Esophagus squamous epithelium (tissue), 5 donors: ENCODE data around the gene NGDN. TPM values are rescaled to one million over a fixed set of nuclear protein-coding genes. Genes with fewer than 3 reads are reported as not detected.

ENCODE experiments used
- DNase-seq: peaks from one replicate; lab custom pipeline; 2025; lab: John Stamatoyannopoulos, UW
- H3K27ac ChIP-seq, 4 donors: fragments of 200-600 bp; sonication (generic); one replicate each; pipeline ENCODE4 v1.5.1; 2016 to 2019; ENCODE audit warnings: mild to moderate bottlenecking in 1 of 4
- H3K27me3 ChIP-seq, 4 donors: fragments of 200-600 bp; sonication (generic); 1 replicate in 3 of 4; 2 replicates in 1 of 4; pipeline versions ENCODE4 v1.5.1 to v1.6.0; 2017 to 2021; ENCODE audit warnings: antibody characterized with exemption in 1 of 4
- H3K36me3 ChIP-seq, 3 donors: fragments of 200-600 bp; sonication (generic); one replicate each; pipeline ENCODE4 v1.5.1; 2016 to 2019
- H3K4me1 ChIP-seq, 3 donors: fragments of 200-600 bp; sonication (generic); one replicate each; pipeline ENCODE4 v1.5.1; 2017 to 2019
- H3K4me3 ChIP-seq, 4 donors: fragments of 200-600 bp; sonication (generic); 1 replicate in 3 of 4; 2 replicates in 1 of 4; pipeline ENCODE4 v1.5.1; 2016 to 2019; ENCODE audit warnings: mild to moderate bottlenecking in 2 of 4, moderate library complexity in 1 of 4
- H3K9me3 ChIP-seq, 3 donors: fragments of 200-600 bp; sonication (generic); one replicate each; pipeline ENCODE4 v1.5.1; 2016 to 2019
- POLR2A ChIP-seq, 4 donors: fragments of 450-650 bp; IDR thresholded peaks; one replicate each; pipeline ENCODE4 v1.6.1; 2017; ENCODE audit warnings: antibody characterized with exemption in 4 of 4, mild to moderate bottlenecking in 4 of 4, moderate library complexity in 3 of 4
- WGBS, 2 donors: methylation state at CpG; one replicate each; pipeline ENCODE4 v1.1.5; 2018; 5-methylcytosine and 5-hydroxymethylcytosine counted together
- intact Hi-C: fragments of 100-400 bp; cut with DNase I; formaldehyde crosslinking; loops from one replicate; pipeline ENCODE4 v1.15.0; 2022
- total RNA-seq, 4 donors: library from RNA; depleted of rRNA; stranded (reverse); fragments of >200 nt; gene quantifications; one replicate each; pipeline ENCODE4 v1.1.0, GENCODE V29; 2016
- TF ChIP-seq, protein P1 (sequence below), 6 experiments: fragments of 450-650 bp in 4 of 6; fragments of 200-600 bp in 2 of 6; sonication (generic) in 2 of 6; IDR thresholded peaks; one replicate each; pipeline ENCODE4 v1.5.1; 2016 to 2019; ENCODE audit warnings: antibody characterized with exemption in 6 of 6, mild to moderate bottlenecking in 4 of 6, moderate library complexity in 4 of 6
- donor health status: DM: yes; HTN: yes; CAD: no.

The NGDN gene
- total RNA-seq, 4 donors from 2014 or later = 9.5 to 43.3 (median 35.3) TPM

DNA sequence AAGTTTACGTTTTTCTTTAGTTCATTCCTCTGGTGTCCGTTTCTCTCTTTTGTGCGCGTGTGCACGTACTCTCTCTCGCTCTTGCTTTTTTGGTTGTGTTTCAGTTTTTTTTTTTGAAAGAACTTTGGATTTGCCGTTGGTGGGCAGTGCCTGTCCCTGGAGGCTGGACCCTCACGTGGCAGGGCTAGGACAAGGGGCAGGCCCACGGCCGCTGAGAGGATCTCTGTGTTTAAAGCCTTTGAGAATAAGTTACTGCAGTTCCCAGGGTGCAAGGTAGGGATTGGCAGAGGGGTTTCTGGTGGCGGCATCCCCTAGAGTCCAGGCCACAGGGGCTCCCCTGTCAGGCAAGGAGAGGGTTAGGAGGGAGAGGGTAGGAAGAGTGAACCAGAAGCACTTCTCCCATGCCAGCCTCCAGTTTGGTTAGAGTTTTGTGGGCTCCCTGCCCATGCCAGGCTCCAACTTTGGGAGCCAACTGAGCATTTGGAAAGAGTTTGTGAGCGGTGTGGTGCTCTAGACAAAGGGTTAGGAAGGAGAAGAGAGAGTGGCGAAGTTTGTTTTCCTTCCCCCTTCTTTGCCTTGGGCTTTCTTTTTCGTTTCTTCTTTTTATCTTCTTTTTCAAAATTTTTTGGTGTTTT lies 51.5 kb downstream of the NGDN start:
- WGBS, 2 donors = 81 to 84% methylated on average over 10 of the region's 14 CpGs
- Histone ChIP-seq H3K4me1 (no peaks in the 10 kb centered on the region), H3K36me3 (no peaks in the 10 kb centered on the region), H3K4me3 (no peak overlapping the region), H3K27me3 (no peaks in the 10 kb centered on the region), H3K27ac (no peak overlapping the region), H3K9me3 (no peaks in the 10 kb centered on the region)
- intact Hi-C loops = no loop called here
- TF ChIP-seq, protein P1, sequence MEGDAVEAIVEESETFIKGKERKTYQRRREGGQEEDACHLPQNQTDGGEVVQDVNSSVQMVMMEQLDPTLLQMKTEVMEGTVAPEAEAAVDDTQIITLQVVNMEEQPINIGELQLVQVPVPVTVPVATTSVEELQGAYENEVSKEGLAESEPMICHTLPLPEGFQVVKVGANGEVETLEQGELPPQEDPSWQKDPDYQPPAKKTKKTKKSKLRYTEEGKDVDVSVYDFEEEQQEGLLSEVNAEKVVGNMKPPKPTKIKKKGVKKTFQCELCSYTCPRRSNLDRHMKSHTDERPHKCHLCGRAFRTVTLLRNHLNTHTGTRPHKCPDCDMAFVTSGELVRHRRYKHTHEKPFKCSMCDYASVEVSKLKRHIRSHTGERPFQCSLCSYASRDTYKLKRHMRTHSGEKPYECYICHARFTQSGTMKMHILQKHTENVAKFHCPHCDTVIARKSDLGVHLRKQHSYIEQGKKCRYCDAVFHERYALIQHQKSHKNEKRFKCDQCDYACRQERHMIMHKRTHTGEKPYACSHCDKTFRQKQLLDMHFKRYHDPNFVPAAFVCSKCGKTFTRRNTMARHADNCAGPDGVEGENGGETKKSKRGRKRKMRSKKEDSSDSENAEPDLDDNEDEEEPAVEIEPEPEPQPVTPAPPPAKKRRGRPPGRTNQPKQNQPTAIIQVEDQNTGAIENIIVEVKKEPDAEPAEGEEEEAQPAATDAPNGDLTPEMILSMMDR (IDR thresholded peaks at IDR 0.05) = no peak
- TF ChIP-seq POLR2A (IDR thresholded peaks at IDR 0.05) = no peak
- DNase-seq = no peak

DNA sequence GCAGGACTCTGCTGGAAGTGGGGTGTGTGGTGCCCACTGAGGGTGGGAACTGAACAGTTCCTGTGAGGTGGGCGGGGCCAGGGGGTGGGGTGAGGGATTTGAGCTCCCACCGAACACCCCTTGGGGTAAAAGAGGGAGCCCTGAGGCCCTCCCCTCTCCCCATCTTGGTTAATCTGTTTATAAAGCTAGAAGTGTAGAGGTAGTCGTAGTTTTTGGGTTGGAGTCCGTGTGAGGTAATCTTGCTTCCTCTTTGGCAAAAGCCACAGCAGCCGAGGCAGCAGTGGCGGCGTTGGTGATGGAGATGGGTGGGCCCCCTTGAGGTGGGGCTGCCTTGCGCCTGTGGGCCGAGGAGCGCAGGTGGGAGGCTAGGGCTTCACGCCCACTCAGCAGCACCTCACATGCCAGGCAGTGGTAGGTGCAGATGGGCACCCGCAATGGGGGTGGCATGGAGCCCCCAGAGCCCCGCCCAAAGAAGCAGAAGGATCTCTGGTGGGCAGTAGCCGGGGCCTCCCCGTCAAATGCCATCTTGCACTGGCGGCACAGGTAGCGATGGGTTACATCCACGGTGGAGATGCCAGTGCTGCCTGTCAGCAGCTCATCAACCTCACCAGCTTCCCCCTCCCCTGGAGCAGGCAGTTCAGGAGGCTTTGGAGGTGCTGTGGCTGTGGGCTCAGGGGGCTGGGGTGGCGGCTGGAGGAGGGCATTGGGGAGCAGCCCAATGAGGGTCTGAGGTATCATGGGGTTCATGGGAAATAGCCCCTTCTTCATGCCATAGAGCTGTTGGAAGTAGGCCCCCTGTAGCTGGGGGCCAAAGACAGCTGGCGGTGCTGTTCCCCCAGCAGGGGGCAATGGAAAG lies 52.5 kb downstream of the NGDN start:
- no peak for DNase-seq
- 64 to 65% methylated on average over 4 to 8 of the region's 20 CpGs for WGBS, 2 donors
- Histone ChIP-seq H3K36me3 (no peaks in the 10 kb centered on the region), H3K4me1 (no peaks in the 10 kb centered on the region), H3K4me3 (no peak overlapping the region), H3K9me3 (no peaks in the 10 kb centered on the region), H3K27ac (no peak overlapping the region), H3K27me3 (no peaks in the 10 kb centered on the region)
- TF ChIP-seq POLR2A (IDR thresholded peaks at IDR 0.05) = no peak
- TF ChIP-seq, protein P1 (IDR thresholded peaks at IDR 0.05) = no peak
- intact Hi-C loops = no loop called here

DNA sequence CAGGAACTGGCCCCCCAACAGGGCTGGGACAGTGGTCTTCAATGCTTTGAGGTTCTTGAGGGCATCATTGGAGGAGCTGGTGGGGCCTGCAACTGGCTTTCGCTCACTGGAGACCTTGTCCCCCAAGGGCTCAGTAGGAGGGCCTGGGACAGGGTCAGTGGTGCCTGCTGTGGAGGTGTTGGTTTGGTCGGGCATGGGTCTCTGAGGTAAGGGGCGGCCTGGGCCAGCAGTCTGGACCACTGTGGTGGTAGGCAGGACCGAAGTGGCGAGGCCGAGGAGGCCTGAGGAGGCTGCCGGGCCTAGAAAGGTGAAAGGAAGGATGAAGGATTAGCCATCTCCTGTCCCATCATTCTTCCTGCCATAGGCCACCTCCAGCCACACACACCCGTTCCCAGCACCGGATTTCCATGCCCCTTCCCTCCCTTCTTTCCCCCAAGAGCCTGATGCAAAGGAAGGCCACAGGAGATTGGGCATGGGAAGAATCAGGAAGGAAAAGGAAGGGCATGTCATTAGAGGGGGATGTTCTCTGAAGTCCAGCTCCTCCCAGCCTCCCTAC lies 53.2 kb downstream of the NGDN start:
- H3K9me3 ChIP-seq = no peaks in the 10 kb centered on the region
- H3K4me3 ChIP-seq = no peak overlapping the region
- H3K27me3 ChIP-seq = no peaks in the 10 kb centered on the region
- H3K4me1 ChIP-seq = no peaks in the 10 kb centered on the region
- 64 to 76% methylated on average over 2 to 8 of the region's 9 CpGs for WGBS, 2 donors
- no peak overlapping the region for H3K27ac ChIP-seq
- no peak for TF ChIP-seq POLR2A (IDR thresholded peaks at IDR 0.05)
- TF ChIP-seq, protein P1 (IDR thresholded peaks at IDR 0.05) = no peak
- DNase-seq = no peak
- H3K36me3 ChIP-seq = no peaks in the 10 kb centered on the region
- intact Hi-C loops = no loop called here

DNA sequence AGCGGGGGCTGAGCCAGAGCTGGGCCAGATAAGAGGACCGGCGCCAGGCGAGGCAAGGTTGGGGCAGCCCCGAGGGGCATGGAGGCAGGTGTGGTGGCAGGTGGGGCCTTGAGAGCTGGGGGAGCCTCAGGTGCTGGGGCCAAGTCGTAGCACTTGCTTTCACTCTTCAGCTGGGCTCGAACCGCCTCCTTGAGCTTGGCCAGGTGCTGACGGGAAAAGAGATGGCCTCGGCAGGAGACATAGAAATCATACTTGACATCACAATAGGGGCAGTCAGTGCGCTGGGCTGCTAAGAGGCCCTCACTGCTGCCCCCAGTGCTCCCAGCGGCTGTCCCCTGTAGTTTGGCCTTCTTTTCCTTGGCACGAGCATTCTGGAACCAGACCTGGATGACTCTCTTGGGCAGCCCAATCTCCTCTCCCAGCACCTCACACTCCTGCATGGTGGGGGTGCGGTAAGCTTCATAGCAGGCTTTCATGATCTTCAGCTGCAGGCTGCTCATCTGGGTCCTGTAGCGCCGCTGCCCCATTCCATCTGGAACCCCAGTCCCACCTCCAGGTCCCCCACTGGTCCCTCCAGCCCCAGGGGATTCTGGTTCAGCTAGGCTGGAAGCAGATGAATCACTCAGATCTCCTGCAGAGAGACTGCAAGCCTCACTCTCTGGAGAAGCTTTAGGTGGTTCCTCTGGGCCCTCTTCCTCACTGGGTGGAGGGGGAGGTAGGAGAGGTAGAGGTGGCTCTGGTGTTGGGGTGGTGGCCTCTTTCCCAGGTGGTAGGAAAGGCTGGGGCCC lies 53.9 kb downstream of the NGDN start:
- Histone ChIP-seq H3K27ac (no peak overlapping the region), H3K4me1 (no peaks in the 10 kb centered on the region), H3K4me3 (no peak overlapping the region), H3K36me3 (no peaks in the 10 kb centered on the region), H3K9me3 (no peaks in the 10 kb centered on the region), H3K27me3 (no peaks in the 10 kb centered on the region)
- intact Hi-C loops = no loop called here
- WGBS, 2 donors = 87 to 90% methylated on average over 13 to 14 of the region's 16 CpGs
- no peak for DNase-seq
- TF ChIP-seq, protein P1 (IDR thresholded peaks at IDR 0.05) = no peak
- no peak for TF ChIP-seq POLR2A (IDR thresholded peaks at IDR 0.05)
